ENCODE results near the gene CDH2. TPM values are rescaled to one million over a fixed set of nuclear protein-coding genes. Genes with fewer than 3 reads are reported as not detected.

Gene CDH2
- total RNA-seq, 2 experiments from 2014 or later: 0.14 TPM; not detected in 1

DNA sequence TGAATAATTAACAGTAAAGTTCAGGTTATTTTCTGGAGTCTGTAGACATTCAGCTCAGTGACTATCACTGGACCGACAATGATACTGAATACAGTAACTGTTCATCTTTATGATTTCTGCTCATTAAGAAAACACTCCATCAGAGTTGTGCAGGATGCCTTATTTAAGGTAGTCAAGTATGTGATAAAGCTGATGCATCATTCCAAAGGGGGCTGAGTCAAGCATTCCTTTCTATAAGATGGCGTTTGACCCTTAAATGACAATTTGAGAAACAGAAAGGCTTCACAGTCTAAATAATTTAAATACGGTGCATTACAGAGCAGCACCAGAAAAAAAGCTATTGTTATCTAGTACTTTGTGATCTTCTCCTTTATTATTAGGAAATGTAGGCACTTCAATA lies 131.1 kb downstream of the CDH2 start:
- H3K27me3 Mint-ChIP-seq: no peaks in the 10 kb centered on the region
- no peak overlapping the region for H3K27ac Mint-ChIP-seq
- CTCF ChIA-PET: no interaction called here
- no peak overlapping the region for H3K4me3 Mint-ChIP-seq
- DNase-seq (no peak), ATAC-seq (no peak)
- H3K36me3 Mint-ChIP-seq: no peaks in the 10 kb centered on the region
- H3K9me3 Mint-ChIP-seq (ENCODE audit: low read depth): peaks cover 4% of the 10 kb centered on the region
- H3K4me1 Mint-ChIP-seq: no peaks in the 10 kb centered on the region

DNA sequence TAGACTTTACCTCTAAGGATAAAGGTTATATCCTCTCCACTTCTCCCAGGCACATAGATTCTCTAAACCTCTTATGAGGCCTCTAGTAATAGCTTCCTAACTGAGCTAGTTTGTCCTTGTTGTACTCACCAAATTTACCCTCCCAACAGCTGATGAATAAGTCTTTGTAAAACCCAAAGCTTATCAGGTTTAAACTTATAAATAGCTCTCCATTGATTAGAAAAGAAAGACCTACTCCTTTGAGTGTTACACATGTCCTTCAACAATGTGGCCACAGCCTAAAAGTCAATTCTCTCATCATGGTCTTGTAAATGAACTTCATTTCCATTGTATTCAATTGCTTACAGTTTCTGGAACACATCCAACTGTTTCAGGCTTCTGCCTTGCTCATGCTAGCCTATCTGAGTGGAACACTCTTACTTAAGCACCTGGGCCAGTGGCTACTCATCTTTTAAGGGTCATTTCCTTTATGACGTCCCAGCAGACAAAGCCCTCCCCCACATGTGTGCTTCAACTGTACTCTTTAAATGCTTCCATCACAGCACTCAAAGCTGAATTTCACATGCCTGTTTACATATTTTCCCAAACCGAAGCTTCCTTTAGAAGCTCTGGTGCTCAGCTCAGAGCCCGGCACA lies 131.6 kb downstream of the CDH2 start:
- Mint-ChIP-seq H3K4me3 (no peak overlapping the region), H3K36me3 (no peaks in the 10 kb centered on the region), H3K27ac (no peak overlapping the region), H3K4me1 (no peaks in the 10 kb centered on the region), H3K27me3 (no peaks in the 10 kb centered on the region), H3K9me3 (ENCODE audit: low read depth) (peaks cover 4% of the 10 kb centered on the region)
- CTCF ChIA-PET: no interaction called here
- DNase-seq (no peak), ATAC-seq (no peak)

DNA sequence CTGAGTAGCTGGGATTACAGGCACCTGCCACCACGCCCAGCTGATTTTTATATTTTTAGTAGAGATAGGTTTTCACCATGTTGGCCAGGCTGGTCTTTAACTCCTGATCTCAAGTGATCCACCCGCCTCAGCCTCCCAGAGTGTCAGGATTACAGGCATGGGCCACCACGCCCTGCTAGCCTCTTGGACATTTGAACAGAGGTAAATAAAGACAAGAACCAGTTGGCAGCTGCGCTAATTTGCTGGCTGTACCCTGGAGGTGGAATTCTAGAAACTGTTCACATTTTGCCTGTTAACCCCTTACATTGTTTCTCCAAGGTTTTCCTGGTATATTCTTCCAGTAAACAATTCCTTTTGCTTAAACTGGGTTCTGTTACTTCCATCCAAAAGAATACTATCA lies 132.9 kb downstream of the CDH2 start:
- Mint-ChIP-seq H3K36me3 (no peaks in the 10 kb centered on the region), H3K4me3 (no peak overlapping the region)
- CTCF ChIA-PET: no interaction called here

DNA sequence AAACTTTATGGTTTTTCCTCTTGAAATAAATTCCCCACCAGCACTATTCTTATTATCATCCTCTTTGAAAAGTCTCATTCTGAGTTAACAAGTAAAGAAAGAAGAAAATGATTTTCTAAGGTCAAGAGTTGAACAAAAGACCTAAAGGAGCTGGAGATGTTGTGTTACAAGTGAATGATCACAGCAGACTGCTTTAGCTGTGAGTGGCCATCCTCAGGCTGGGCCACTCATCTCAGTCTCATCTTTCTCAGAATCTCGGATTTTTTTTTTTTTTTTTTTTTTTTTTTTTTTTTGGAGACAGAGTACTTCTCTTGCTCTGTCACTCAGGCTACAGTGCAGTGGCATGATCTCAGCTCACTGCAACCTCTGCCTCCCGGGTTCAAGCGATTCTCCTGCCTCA lies 133.3 kb downstream of the CDH2 start:
- CTCF ChIA-PET: no interaction called here
- Mint-ChIP-seq H3K9me3 (ENCODE audit: low read depth) (no peaks in the 10 kb centered on the region), H3K4me3 (no peak overlapping the region), H3K36me3 (no peaks in the 10 kb centered on the region), H3K27me3 (no peaks in the 10 kb centered on the region), H3K27ac (no peak overlapping the region), H3K4me1 (no peaks in the 10 kb centered on the region)
- no peak for DNase-seq
- ATAC-seq: no peak

More for the DNA sequence above, 132.9 kb downstream of the CDH2 start:
- H3K27me3 Mint-ChIP-seq: no peaks in the 10 kb centered on the region
- H3K4me1 Mint-ChIP-seq: no peaks in the 10 kb centered on the region
- H3K9me3 Mint-ChIP-seq (ENCODE audit: low read depth): no peaks in the 10 kb centered on the region
- no peak for DNase-seq
- H3K27ac Mint-ChIP-seq: no peak overlapping the region
- ATAC-seq: no peak

DNA sequence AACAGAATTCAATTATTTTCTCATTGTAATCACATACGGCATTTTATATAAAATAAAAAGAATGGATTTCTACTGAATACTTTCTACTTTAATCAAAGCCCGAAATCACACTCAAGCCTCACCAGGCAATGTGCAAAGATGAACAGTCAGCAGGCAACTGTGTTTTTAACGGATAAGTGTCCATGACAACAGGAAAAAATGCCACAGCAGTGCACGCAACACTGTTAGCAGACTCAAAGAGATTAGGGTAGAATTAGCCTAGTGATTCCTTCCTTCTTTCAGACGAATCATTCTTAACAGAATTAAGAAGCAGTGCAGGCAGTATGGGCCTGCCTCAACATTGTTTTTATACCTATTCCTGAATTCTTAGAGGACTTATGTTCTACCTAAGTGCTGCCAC lies 135.6 kb downstream of the CDH2 start:
- Mint-ChIP-seq H3K36me3 (no peaks in the 10 kb centered on the region), H3K4me3 (no peak overlapping the region), H3K27me3 (no peaks in the 10 kb centered on the region), H3K27ac (no peak overlapping the region), H3K9me3 (ENCODE audit: low read depth) (peaks cover 2% of the 10 kb centered on the region), H3K4me1 (no peaks in the 10 kb centered on the region)
- no peak for DNase-seq
- ATAC-seq: no peak
- CTCF ChIA-PET: no interaction called here

DNA sequence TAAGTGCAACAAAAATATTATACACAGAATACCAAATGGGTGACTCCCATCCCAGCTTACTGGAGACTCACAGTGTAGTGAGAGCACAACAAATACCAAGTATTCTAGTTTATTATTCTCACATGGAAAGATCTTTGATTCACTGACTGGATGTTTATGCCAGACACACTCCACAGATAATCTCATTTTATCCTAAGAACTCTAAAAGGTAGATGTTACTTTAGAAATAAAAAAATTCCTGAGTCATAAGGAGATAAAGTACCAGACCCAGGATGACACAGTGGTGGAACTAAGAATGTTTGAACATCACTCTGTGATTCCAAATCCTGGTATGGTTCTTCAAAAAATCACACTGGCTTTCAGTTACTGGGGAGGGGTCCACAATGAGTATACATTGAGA lies 136.2 kb downstream of the CDH2 start:
- Mint-ChIP-seq H3K27me3 (no peaks in the 10 kb centered on the region), H3K36me3 (no peaks in the 10 kb centered on the region), H3K4me1 (no peaks in the 10 kb centered on the region), H3K9me3 (ENCODE audit: low read depth) (peaks cover 5% of the 10 kb centered on the region), H3K4me3 (no peak overlapping the region), H3K27ac (no peak overlapping the region)
- no peak for ATAC-seq
- no peak for DNase-seq
- CTCF ChIA-PET: no interaction called here

DNA sequence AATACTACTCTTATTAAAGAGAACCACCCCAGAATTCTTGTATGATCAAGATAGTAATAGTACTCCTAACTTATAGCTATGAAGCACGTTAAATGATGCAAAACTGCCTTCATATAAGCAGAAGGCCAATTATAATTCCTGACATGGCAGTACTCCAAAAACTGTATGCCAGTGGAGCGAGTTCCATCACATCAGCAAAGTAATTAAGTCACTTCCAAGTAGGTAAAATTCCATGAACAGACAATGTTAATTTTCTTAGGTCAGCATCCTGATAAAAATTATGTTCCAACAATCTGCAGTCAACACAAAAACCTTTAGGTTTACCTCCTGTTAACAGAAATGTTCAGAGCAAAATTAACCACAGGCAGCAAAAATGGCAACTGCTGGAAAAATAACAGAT lies 136.7 kb downstream of the CDH2 start:
- Mint-ChIP-seq H3K4me3 (no peak overlapping the region), H3K36me3 (no peaks in the 10 kb centered on the region), H3K27me3 (no peaks in the 10 kb centered on the region), H3K27ac (no peak overlapping the region), H3K9me3 (ENCODE audit: low read depth) (peaks cover 5% of the 10 kb centered on the region), H3K4me1 (no peaks in the 10 kb centered on the region)
- CTCF ChIA-PET: no interaction called here
- DNase-seq: no peak
- no peak for ATAC-seq

DNA sequence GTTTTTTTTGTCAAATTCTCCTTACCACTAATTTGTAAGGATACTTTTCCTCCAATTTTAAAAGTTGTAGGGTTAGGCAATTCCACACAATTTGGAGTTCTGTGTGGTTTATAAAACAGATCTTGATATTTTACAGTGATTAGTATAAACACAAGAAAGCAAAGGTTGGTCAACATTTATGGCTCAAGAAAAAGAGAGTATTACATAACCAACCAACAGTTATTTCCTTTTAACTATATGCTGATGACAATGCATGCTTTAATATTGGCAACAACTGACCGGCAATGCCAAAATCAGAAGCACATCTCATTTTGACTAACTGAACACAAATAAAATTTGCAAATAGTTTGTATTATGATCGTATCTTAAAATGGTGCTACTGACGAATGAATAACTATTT lies 137.2 kb downstream of the CDH2 start:
- H3K4me3 Mint-ChIP-seq: no peak overlapping the region
- H3K36me3 Mint-ChIP-seq: no peaks in the 10 kb centered on the region
- DNase-seq (no peak), ATAC-seq (no peak)
- peaks cover 5% of the 10 kb centered on the region for H3K9me3 Mint-ChIP-seq (ENCODE audit: low read depth)
- H3K27me3 Mint-ChIP-seq: no peaks in the 10 kb centered on the region
- CTCF ChIA-PET: no interaction called here
- H3K4me1 Mint-ChIP-seq: no peaks in the 10 kb centered on the region
- no peak overlapping the region for H3K27ac Mint-ChIP-seq

DNA sequence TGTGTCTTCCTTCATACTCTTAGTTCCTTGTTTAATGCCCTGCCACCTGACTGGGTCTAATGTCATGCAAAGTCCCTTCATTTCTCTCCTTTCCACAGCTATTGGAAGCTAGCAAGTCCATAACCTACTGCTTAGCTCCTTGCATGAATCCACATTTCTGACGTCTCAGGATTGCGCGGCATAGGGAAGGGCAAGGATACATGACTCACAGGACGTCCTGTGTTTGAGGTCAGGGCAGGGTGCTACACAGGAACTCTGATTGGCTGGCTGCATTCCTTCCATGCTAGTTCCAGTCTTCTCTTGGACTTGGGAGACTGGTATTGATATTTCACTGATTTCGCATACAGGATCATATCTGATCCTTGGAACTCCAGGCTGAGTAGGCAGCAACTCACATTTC lies 137.9 kb downstream of the CDH2 start:
- Mint-ChIP-seq H3K9me3 (ENCODE audit: low read depth) (peaks cover 5% of the 10 kb centered on the region), H3K36me3 (no peaks in the 10 kb centered on the region), H3K4me1 (no peaks in the 10 kb centered on the region), H3K27ac (no peak overlapping the region), H3K4me3 (no peak overlapping the region), H3K27me3 (no peaks in the 10 kb centered on the region)
- CTCF ChIA-PET: no interaction called here
- DNase-seq: no peak
- no peak for ATAC-seq

DNA sequence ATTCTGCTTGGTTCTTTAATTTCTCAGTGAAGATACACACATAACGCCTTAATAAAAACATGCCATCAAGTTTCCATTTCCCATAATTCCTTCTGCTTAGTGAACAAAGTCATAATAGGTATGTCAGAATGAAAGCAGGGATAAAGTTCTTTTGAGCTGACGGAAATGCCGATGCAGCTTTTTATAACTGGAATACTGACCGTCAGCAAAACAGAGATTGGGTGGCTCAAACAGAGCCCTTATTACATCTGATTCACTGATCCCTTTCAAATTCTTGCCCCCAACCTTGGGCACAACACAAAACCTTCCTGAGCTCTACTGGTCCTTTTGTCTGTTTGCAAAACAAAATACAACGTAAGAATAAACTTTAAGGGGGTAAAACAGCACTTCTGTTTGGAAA lies 140.4 kb downstream of the CDH2 start:
- peaks cover 5% of the 10 kb centered on the region for H3K9me3 Mint-ChIP-seq (ENCODE audit: low read depth)
- ATAC-seq: no peak
- no peak overlapping the region for H3K27ac Mint-ChIP-seq
- no peaks in the 10 kb centered on the region for H3K27me3 Mint-ChIP-seq
- no peaks in the 10 kb centered on the region for H3K36me3 Mint-ChIP-seq
- no peak overlapping the region for H3K4me3 Mint-ChIP-seq
- no peaks in the 10 kb centered on the region for H3K4me1 Mint-ChIP-seq
- CTCF ChIA-PET: interaction anchor here (1.6 kb wide), 1 partner anchor 27 kb away, joined by 3 read pairs; no protein-coding TSS in a partner anchor
- DNase-seq: no peak

DNA sequence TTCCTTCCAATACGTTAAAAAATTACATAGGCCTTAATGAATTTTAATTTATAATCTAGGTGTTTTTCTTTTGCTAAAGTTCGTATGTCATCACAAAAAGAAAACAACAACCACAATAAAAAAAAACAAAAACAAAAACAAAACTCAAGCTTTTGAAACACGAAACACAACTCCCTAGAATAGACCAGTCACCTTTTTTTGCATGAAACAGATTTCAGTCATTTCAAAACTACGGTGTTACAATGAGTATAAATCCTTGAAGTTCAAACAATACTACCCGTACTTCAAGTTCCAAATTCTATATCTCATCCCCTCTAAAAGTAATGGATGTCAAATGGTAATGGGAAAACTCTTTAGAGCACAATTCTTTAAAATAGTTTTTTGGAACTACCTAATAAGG lies 142.4 kb downstream of the CDH2 start:
- CTCF ChIA-PET: no interaction called here
- Mint-ChIP-seq H3K4me3 (no peak overlapping the region), H3K36me3 (no peaks in the 10 kb centered on the region), H3K27me3 (no peaks in the 10 kb centered on the region), H3K27ac (no peak overlapping the region), H3K9me3 (ENCODE audit: low read depth) (peaks cover 8% of the 10 kb centered on the region), H3K4me1 (no peaks in the 10 kb centered on the region)
- ATAC-seq (no peak), DNase-seq (no peak)

DNA sequence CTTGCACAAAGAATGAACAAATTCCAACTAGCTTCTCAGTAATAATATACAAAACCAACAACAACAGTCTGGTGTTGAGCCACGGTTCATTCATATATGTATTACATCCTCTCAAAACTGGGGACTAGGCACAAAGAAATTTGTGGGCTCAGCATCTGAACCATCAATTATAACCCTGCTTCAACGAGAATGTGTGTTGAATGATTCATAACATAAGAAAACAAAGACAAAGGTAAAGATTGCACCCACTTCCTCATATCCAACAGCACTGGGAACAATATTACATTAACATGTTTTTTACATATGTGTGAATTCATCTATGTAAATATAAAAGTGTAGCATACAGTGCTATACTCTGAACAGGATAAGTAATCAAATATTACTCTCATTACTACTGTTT lies 144.8 kb downstream of the CDH2 start:
- H3K4me1 Mint-ChIP-seq: no peaks in the 10 kb centered on the region
- no peaks in the 10 kb centered on the region for H3K36me3 Mint-ChIP-seq
- peaks cover 6% of the 10 kb centered on the region for H3K9me3 Mint-ChIP-seq (ENCODE audit: low read depth)
- H3K4me3 Mint-ChIP-seq: no peak overlapping the region
- H3K27me3 Mint-ChIP-seq: no peaks in the 10 kb centered on the region
- no peak for DNase-seq
- no peak overlapping the region for H3K27ac Mint-ChIP-seq
- ATAC-seq: no peak
- CTCF ChIA-PET: no interaction called here

DNA sequence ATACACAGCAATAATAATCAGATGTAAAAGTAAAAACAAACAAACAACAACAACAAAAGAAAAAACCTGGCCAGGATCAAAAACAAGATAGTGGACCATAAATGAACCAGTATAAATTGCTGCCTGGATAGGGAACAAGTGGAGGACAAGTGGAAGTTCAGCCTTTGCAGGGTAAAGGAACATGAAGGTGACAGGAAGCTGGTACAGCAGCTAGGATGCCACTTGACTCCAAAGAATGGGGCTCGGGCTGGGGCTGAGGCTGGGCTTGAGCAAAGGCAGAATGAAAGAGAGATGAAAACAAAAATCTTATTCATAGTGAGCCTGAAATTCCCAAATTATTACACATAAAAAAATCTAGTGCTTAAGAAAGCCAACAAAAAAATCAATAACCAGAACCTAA lies 146.5 kb downstream of the CDH2 start:
- DNase-seq (no peak), ATAC-seq (no peak)
- no peaks in the 10 kb centered on the region for H3K36me3 Mint-ChIP-seq
- peaks cover 5% of the 10 kb centered on the region for H3K9me3 Mint-ChIP-seq (ENCODE audit: low read depth)
- no peaks in the 10 kb centered on the region for H3K4me1 Mint-ChIP-seq
- CTCF ChIA-PET: no interaction called here
- H3K27me3 Mint-ChIP-seq: no peaks in the 10 kb centered on the region
- no peak overlapping the region for H3K4me3 Mint-ChIP-seq
- H3K27ac Mint-ChIP-seq: no peak overlapping the region

DNA sequence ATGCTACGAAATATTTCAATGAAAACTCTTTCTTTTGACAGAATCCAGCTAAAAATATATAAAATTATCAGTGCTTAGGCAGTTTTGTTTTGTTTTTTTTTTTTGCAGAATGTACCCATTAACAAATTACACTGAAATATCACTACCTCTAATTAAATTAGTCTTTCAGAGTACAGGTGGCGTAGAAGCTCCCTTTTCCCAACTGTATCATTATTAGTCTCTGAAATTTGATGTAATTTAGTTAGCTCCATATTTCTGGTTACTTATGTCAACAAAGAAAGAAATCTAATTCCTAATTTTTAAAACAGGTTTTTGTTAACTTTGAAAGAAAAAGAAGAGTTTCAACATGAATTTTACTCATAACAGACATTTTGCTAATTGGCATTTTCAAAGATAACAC lies 149.2 kb downstream of the CDH2 start:
- peaks cover 5% of the 10 kb centered on the region for H3K9me3 Mint-ChIP-seq (ENCODE audit: low read depth)
- no peak for ATAC-seq

More for the DNA sequence above, 149.2 kb downstream of the CDH2 start:
- DNase-seq: no peak
- CTCF ChIA-PET: no interaction called here
- Mint-ChIP-seq H3K27me3 (no peaks in the 10 kb centered on the region), H3K27ac (no peak overlapping the region), H3K4me1 (no peaks in the 10 kb centered on the region), H3K36me3 (no peaks in the 10 kb centered on the region), H3K4me3 (no peak overlapping the region)
